TTC549 (cell line): ENCODE measurements around the gene TFF2.

Experiments used
- FAIRE-seq: peaks from 2 replicates; lab custom pipeline; 2012; peaks lifted over from hg19 to GRCh38; lab: Jason Lieb, UNC

The TFF2 gene

DNA sequence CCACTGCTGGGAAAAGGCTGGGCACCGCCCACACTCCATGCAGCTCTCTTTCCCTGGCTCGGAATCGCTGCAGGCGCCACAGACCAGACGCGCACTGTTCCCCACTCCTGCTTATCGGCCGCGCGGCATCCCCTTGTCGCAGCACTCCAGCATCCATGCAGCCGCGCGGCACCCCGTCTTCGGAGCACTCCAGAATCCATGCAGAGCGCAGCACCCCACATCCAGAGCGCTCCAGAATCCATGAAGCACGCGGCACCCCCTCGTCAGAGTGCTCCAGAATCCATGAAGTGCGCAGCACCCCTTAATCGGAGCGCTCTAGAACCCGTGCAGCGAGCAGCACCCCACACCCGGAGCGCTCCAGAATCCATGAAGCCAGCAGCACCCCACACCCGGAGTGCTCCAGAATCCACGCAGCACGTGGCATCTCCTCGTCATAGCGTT lies 45.1 kb downstream of the TFF2 start:
- no peak for FAIRE-seq

DNA sequence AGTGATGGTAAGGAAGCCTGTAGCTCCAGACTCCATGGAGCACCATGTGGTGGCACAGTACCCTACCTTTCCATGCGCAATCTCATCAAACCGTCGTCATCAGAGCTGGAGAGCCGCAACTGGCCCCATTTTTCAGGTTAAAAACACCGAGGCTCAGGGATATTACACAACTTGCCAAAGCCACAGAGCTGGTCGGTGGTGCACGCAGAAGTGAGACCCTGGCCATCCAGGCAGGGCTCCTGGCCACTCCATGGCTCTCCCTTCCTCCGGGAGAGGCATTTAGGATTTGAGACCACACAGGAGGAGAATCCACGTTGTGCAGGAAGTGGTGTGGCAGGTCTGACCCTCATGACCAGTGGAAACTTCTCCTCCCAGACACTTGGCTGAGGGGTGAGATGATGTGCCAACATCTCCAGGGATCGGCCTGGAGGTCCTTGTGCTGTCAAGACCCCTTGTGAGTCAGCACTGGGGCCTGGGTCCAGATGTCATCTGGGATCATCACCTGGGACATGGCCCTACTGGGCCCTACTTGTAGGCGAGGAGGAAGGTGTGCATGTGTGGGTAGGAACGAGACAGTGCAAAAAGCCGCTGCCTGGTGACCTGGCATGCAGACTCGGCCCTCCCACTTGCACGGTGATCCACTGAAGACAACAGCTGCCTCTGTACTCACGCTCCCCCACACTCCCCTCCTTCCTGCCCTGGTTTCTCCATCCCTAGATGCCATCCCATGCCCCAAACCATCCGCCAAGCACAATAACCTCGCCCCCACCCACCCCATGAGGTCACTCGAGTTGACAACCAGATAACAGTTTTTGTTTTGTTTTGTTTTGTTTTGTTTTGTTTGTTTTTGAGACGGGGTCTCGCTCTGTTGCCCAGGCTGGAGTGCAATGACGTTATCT lies 46.0 kb downstream of the TFF2 start:
- no peak for FAIRE-seq

DNA sequence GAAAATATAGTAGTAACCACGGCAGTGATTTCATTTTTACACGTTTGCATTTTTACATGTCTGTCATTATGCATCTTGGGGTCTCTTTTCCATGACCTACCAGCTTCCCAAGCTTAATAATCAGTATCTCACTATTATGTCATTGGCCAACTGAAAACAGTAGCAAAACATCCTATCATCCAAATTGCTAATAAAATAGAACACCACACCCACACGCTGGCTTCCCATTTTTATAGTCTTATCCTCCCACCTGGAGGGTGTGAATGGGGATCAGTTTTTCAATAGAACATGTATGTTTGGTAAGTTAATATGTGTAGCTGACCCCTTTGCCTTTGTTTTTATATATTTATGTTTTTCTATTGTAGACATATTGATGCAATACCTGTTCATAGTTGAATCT lies 47.4 kb downstream of the TFF2 start:
- FAIRE-seq, result no peak

DNA sequence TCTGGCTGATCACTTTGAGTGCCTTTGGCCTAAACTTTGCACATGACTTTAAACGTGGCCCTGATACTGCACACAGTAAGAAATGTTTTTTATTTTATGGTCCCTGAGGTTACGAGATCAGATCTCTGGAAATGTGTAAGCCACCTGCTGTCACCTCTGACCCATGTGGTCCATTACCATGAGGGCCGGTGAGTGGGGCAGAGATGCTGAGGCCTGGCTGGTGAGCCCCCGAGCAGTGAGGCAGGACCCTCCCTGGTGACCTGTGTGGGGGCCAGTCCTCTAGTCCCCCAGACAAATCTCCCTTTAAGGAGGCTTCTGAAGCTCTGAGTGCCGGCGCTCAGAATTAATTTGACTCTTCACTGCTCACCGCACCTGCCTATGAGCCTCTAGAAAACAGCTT lies 48.0 kb downstream of the TFF2 start:
- no peak for FAIRE-seq

DNA sequence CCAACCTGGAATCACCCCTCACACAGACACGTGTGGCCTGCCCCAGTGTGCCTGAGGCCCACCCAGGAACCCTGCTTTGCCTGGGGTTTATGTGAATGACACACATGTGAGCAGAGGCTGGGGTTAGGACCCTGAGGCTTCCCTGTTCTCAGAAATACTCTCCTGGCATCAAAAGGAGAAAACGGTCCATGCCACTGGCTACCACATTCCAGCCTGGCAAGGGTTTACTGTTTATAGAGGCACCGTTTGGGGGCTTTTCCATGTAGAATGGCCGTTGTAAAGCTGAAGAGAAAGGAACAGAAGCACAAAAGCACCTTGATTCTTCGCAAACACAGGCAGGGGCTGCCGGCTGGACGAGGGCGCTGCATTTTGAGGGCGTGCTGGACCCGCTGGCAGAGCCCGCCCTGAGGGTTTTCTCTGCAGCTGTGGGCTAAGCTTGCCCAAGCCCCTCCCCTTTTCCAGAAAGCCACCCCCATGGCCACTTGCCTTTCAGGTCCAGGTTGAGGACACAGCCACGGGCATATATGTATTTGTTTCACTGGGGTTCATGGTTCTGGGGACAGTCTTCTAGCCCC lies 48.6 kb downstream of the TFF2 start:
- no peak for FAIRE-seq

DNA sequence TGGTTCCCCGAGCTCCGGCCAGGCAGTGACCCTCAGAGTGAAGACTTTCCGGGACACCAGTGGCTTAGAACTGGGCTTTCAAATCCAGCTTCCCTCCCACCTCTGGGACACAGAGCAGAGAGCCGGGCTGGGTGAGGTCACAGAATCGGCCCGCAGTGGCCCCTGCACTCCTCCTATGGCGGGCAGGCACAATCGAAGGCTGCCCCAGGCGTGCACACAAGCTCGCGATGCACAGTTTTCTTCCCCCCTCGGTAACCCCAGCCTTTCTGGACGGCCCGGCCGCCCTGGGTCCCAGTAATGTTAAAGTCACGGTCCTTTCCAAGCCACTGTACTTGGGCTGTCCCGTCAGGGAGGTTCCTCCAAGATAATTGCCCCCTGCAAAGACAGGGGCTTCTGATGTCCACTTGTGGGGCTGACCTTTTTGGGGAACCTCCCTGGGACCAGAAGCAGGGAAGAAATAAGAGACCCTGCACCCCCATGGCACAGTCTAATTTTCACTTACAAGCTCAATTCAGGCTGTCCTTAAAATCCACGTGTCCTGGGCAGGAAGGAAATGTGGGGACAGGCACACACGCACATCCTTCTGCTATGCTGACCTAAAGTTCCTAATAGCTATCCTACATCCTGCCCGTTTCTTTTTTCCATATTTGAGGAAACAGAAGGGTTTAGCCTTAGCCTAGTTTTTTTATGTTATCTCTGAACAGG lies 49.3 kb downstream of the TFF2 start:
- FAIRE-seq, result no peak

DNA sequence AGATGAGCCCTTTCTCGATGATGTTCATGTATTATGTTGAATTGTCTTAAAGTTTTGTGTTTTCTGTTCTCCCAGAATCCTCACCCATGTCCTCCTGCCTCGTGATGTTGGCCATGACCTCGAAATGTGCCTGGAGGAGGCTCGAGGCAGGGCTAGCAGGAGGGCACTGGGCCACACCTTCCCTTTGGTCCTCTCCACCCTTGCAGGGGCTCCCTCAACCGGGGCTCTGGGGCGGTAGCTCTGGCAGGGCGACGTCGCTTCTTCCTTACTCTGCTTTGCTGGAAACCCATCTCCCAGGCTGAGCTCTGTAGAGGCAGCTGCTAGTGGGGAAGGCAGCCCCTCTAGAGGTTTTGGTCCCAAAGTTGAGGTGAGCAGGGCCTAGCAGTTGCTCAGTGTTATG lies 49.8 kb downstream of the TFF2 start:
- no peak for FAIRE-seq

DNA sequence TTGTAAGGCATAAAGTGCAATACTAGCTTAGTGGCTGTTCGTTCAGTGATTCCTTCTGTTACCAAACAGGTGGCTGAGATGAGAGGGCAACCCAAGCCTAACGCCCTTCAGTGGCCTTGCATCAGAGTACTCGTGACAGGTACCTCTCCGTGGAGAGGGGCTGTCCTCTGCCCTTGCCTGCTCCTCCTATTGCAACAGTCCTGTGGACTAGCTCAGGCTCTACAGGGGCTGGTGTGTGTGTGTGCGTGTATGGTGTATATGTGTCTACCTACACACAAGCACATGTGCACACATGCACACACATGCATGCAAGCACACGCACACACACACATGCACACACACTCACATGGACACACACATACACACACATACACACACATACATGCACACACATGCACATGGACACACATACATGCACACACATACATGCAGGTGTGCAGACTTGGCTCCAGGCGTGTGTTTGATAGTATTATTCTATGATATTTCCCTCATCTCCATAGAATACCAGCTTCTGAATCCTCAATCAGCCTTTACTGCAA lies 50.7 kb downstream of the TFF2 start:
- no peak for FAIRE-seq

DNA sequence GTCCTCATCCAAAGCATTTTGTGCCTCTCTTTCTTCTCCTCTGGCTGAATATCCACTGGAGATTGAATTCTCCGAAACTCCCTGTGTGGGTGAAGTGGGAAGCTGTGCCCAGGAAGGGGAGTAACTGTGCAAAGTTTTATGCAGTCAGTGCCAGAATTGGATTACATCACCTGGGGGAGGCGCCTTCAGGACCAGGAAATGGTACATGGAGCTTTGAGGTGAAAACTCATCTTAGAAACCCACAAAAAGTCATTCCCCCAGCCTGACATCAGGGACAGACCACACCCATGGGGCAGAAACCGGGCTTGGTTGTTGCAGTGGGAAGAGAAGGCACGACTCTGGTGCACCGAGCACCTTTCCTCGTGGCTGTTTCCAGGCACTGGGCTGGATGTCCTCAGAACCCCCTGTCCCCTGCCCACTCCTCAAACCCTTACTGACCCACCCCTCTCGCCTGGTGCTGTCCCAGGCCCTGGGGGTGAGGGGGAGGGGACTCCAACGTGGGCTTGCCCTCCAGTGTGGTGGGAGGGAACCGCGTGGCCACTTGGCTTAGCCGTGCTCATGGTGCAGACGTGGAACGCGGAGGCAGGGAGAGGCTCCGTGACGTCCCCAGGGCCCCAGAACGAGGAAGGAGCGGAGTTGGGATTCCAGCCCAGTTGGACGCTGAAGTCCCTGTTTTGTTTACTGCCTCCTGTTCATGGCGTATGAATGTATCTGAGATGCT lies 51.3 kb downstream of the TFF2 start:
- no peak for FAIRE-seq

DNA sequence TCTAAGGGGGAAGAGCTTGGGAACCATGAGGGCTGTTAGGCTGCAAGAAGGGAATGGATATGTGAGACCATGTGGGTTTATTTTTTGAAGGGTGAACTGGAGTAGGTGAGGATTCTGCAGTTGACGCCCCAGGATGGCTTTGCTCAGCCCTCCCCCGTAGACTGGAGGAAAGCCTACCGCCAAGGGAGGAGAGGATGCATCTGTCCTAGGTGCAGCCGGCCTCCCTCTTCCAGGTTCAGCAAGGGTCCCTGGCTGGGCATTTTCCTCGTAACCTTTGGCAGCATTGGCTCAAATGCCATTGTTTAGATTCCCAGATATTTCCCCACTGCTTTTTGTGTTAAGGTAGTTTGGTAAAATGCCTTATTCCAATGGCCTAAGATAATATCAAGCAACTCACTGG lies 52.1 kb downstream of the TFF2 start:
- no peak for FAIRE-seq

DNA sequence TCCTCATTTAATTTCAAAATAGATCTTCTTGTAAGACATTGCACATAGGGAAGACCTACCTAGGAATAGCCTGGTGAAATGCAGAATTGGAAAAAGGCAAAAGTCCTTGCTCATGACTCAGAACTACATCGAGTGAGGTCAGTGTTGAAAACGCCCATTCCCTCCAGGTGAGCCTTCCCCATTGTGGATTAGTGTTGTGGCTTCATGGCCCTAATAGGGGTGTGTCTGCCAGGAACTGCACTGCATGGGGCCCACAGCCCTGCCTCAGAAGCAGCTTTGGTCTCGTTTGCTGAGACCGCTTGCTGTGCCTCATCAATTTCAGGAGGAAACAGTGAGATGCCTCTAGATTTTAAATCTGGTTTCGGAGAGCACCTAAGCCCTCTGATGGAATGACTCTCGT lies 52.6 kb downstream of the TFF2 start:
- FAIRE-seq, result no peak

DNA sequence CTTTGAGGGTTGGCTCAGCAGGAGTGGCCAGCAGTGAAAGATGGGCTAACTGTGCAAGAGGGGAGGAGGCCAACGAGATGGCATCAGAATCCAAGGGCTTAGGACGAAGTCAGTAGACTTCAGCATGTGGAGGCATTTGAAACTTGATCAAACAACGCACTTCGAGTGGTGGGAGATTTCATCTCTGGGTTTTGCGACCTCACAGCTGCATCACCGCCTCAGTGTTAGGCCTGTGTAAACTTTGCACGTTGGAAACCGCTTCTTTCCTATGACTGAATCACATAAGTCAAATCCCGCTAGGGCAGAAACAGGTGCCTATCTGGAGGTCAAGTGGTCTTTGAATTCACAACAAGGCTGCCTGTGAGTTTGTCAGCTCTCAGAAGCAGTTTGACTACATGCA lies 53.4 kb downstream of the TFF2 start:
- FAIRE-seq, result no peak

DNA sequence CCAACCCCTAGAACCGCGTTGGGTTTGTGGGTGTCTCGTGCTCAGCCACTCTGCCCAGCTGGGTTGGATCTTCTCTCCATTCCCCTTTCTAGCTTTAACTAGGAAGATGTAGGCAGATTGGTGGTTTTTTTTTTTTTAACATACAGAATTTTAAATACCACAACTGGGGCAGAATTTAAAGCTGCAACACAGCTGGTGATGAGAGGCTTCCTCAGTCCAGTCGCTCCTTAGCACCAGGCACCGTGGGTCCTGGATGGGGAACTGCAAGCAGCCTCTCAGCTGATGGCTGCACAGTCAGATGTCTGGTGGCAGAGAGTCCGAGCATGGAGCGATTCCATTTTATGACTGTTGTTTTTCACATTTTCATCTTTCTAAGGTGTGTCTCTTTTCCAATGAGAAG lies 54.3 kb downstream of the TFF2 start:
- no peak for FAIRE-seq
